Measurements from ENCODE around the gene PTPRZ1.

GRCh38 chr7:121876656-121877500 is 3.9 kb downstream of the PTPRZ1 start:
- TF ChIP-seq CTCF (IDR thresholded peaks at IDR 0.05; ENCODE audit: insufficient read depth, low read length, poor library complexity, severe bottlenecking) = no peak
- no peak for TF ChIP-seq EZH2phosphoT487 (conservative IDR thresholded peaks at IDR 0.05; ENCODE audit: low read length)

All from SU-DHL-6 (cell line).